Fibroblast of mammary gland (primary cell): ENCODE data around the gene AGRN.

Experiments used
- DNase-seq: peaks from one replicate; pipeline ENCODE4 v3.0.0-alpha.2; 2010; ENCODE audit warnings: low read depth
- H3K4me3 ChIP-seq: 2 replicates; pipeline ENCODE4 v1.5.1; 2011; ENCODE audit warnings: low read depth, mild to moderate bottlenecking, low read length, moderate library complexity; ENCODE audit not compliant: control insufficient read depth
- CTCF ChIP-seq: conservative IDR thresholded peaks from 2 replicates; pipeline ENCODE4 v1.5.1; 2011; ENCODE audit warnings: low read depth, low read length, inconsistent platforms; ENCODE audit not compliant: control insufficient read depth, insufficient read depth

AGRN gene

GRCh38 chr1:1068517-1069055, 48.7 kb downstream of the AGRN start:
- TF ChIP-seq CTCF: no peak
- no peak for DNase-seq
- H3K4me3 ChIP-seq: no peak overlapping the region

- peak; percentile 10 for DNase-seq
- no peak for TF ChIP-seq CTCF
- H3K4me3 ChIP-seq: peak overlapping the region; percentile 43
Observed at GRCh38 chr1:1069056-1069710, 49.3 kb downstream of the AGRN start.

- TF ChIP-seq CTCF: no peak
- DNase-seq: no peak
- H3K4me3 ChIP-seq: no peak overlapping the region
Observed at GRCh38 chr1:1069711-1070676, 50.1 kb downstream of the AGRN start.

GRCh38 chr1:1071486-1072298, 51.8 kb downstream of the AGRN start:
- DNase-seq: no peak
- no peak for TF ChIP-seq CTCF
- no peak overlapping the region for H3K4me3 ChIP-seq

- DNase-seq: no peak
- no peak overlapping the region for H3K4me3 ChIP-seq
- no peak for TF ChIP-seq CTCF
Observed at GRCh38 chr1:1072299-1072848, 52.5 kb downstream of the AGRN start.

GRCh38 chr1:1072849-1073742, 53.2 kb downstream of the AGRN start:
- DNase-seq: no peak
- no peak overlapping the region for H3K4me3 ChIP-seq

More at GRCh38 chr1:1072849-1073742, 53.2 kb downstream of the AGRN start:
- no peak for TF ChIP-seq CTCF
